IMR-90 (cell line): ENCODE results near the gene CYBRD1. TPM values are rescaled to one million over a fixed set of nuclear protein-coding genes. Genes with fewer than 3 reads are reported as not detected.
A peak's percentile ranks its signal among the peaks of the same experiment; 100 is the strongest.

Experiments
- ATAC-seq: fragments of 200-7000 bp; cut with Tn5 transposase; 2 replicates; pipeline ENCODE4 v1.9.1; 2020; ENCODE audit warnings: low read depth, mild to moderate bottlenecking, moderate library complexity
- BruUV-seq: library from RNA; stranded (reverse); fragments of 400-500 nt; replicated peaks from 2 replicates; lab custom pipeline; 2021; lab: Mats Ljungman, UMichigan
- CTCF ChIA-PET: fragments of 300-600 bp; formaldehyde crosslinking; extraction: SDS; loops from one replicate; lab custom pipeline; 2021; ENCODE audit warnings: antibody characterized with exemption; lab: Yijun Ruan, JAX
- POLR2A ChIA-PET: fragments of 300-600 bp; sonication (Branson Sonifier 250); formaldehyde crosslinking; loops from one replicate; lab custom pipeline; 2022; ENCODE audit warnings: antibody characterized with exemption; ENCODE audit not compliant: unreplicated experiment; lab: Charles Lee
- DNase-seq: peaks from one replicate; pipeline ENCODE4 v3.0.0; 2013
- H2AFZ ChIP-seq: replicated peaks from 2 replicates; pipeline ENCODE3; 2013; ENCODE audit warnings: low read length, mild to moderate bottlenecking; ENCODE audit not compliant: poor library complexity
- H2AK5ac ChIP-seq: 2 replicates; pipeline ENCODE4 v1.6.1; 2013; ENCODE audit warnings: low read depth, low read length, inconsistent platforms
- H2AK9ac ChIP-seq: replicated peaks from 2 replicates; pipeline ENCODE3; 2013; ENCODE audit warnings: mild to moderate bottlenecking, low read depth, low read length, moderate library complexity; ENCODE audit not compliant: poor library complexity
- H2BK120ac ChIP-seq: 2 replicates; pipeline ENCODE4 v1.6.1; 2013; ENCODE audit warnings: low read depth, low read length, inconsistent platforms
- H2BK15ac ChIP-seq: 3 replicates; pipeline ENCODE4 v1.6.1; 2013; ENCODE audit warnings: low read depth, low read length, inconsistent platforms
- H2BK20ac ChIP-seq: 2 replicates; pipeline ENCODE4 v1.6.1; 2013; ENCODE audit warnings: low read depth, mild to moderate bottlenecking, inconsistent platforms, low read length, moderate library complexity
- H2BK5ac ChIP-seq: 2 replicates; pipeline ENCODE4 v1.6.1; 2013; ENCODE audit warnings: mild to moderate bottlenecking, low read depth, low read length, inconsistent platforms; ENCODE audit not compliant: poor library complexity, severe bottlenecking
- H3K14ac ChIP-seq: replicated peaks from 2 replicates; pipeline ENCODE4 v1.6.1; 2013; ENCODE audit warnings: low read depth, low read length, inconsistent platforms
- H3K18ac ChIP-seq: 2 replicates; pipeline ENCODE4 v1.6.1; 2013; ENCODE audit warnings: low read depth, low read length, control low read depth
- H3K23ac ChIP-seq: 2 replicates; pipeline ENCODE4 v1.6.1; 2013; ENCODE audit warnings: low read depth, low read length, inconsistent platforms
- H3K27ac ChIP-seq: 2 replicates; pipeline ENCODE4 v1.5.1; 2013; ENCODE audit warnings: mild to moderate bottlenecking, control low read depth, low read length; ENCODE audit not compliant: insufficient read depth
- H3K27me3 ChIP-seq: 2 replicates; pipeline ENCODE4 v1.6.1; 2013; ENCODE audit warnings: low read length; ENCODE audit not compliant: control insufficient read depth, insufficient read depth
- H3K36me3 ChIP-seq: 2 replicates; pipeline ENCODE4 v1.6.1; 2013; ENCODE audit warnings: low read length, mixed read lengths; ENCODE audit not compliant: control insufficient read depth, insufficient read depth
- H3K4ac ChIP-seq: 2 replicates; pipeline ENCODE4 v1.6.1; 2013; ENCODE audit warnings: low read depth, low read length, inconsistent platforms
- H3K4me1 ChIP-seq: 2 replicates; pipeline ENCODE4 v1.6.1; 2013; ENCODE audit warnings: low read length, mixed read lengths; ENCODE audit not compliant: control insufficient read depth, insufficient read depth
- H3K4me2 ChIP-seq: 2 replicates; pipeline ENCODE4 v1.6.1; 2013; ENCODE audit warnings: low read depth, mild to moderate bottlenecking, control low read depth, low read length, moderate library complexity
- H3K4me3 ChIP-seq: 2 replicates; pipeline ENCODE4 v1.5.1; 2013; ENCODE audit warnings: low read depth, mild to moderate bottlenecking, control low read depth, low read length, moderate library complexity; ENCODE audit not compliant: insufficient read depth
- H3K56ac ChIP-seq: 2 replicates; pipeline ENCODE4 v1.6.1; 2013; ENCODE audit warnings: low read length, inconsistent platforms; ENCODE audit not compliant: insufficient read depth; ENCODE audit errors: extremely low read depth
- H3K79me1 ChIP-seq, 2 experiments: 2 replicates each; pipeline ENCODE4 v1.6.1; 2013; ENCODE audit warnings: low read length in 2 of 2, inconsistent platforms in 1 of 2, low read depth in 1 of 2
- H3K9ac ChIP-seq: 2 replicates; pipeline ENCODE4 v1.6.1; 2013; ENCODE audit warnings: low read depth, low read length, control low read depth
- H3K9me1 ChIP-seq: 2 replicates; pipeline ENCODE4 v1.6.1; 2013; ENCODE audit warnings: low read length, inconsistent platforms; ENCODE audit not compliant: insufficient read depth
- H3K9me3 ChIP-seq: 2 replicates; pipeline ENCODE4 v1.6.1; 2013; ENCODE audit warnings: low read length; ENCODE audit not compliant: control insufficient read depth, insufficient read depth
- H4K20me1 ChIP-seq: 2 replicates; pipeline ENCODE4 v1.6.1; 2013; ENCODE audit warnings: low read length, inconsistent platforms; ENCODE audit not compliant: insufficient read depth
- H4K5ac ChIP-seq: 2 replicates; pipeline ENCODE4 v1.6.1; 2013; ENCODE audit warnings: mild to moderate bottlenecking, low read depth, low read length, control low read depth
- H4K8ac ChIP-seq, 2 experiments: 2 replicates each; pipeline ENCODE4 v1.6.1; 2013; ENCODE audit warnings: low read depth in 2 of 2, low read length in 2 of 2, control low read depth in 1 of 2, inconsistent platforms in 1 of 2
- H4K91ac ChIP-seq: 2 replicates; pipeline ENCODE4 v1.6.1; 2013; ENCODE audit warnings: low read depth, low read length, inconsistent platforms; ENCODE audit not compliant: insufficient read depth
- CEBPB ChIP-seq: IDR thresholded peaks from 2 replicates; pipeline ENCODE4 v1.6.1; 2012; ENCODE audit warnings: low read depth, low read length, improper control_type of control experiment
- CHD1 ChIP-seq: IDR thresholded peaks from 2 replicates; pipeline ENCODE4 v1.6.1; 2012; ENCODE audit warnings: low read depth, low read length, improper control_type of control experiment
- MXI1 ChIP-seq: IDR thresholded peaks from 2 replicates; pipeline ENCODE4 v1.6.1; 2012; ENCODE audit warnings: low read depth, mild to moderate bottlenecking, low read length, moderate library complexity, borderline replicate concordance
- WGBS, 2 experiments: methylation state at CpG; one replicate each; pipeline versions ENCODE4 v1.1.5 to v1.1.7; 2013; ENCODE audit warnings: missing lambda C conversion rate in 2 of 2; ENCODE audit not compliant: insufficient read length in 1 of 2; ENCODE audit errors: extremely low coverage in 2 of 2; 5-methylcytosine and 5-hydroxymethylcytosine counted together
- dilution Hi-C: fragments of 300-500 bp; cut with HindIII; formaldehyde crosslinking; loops from one replicate; pipeline ENCODE4 v1.14.3; 2018; ENCODE audit warnings: low sequenced_read_pairs; ENCODE audit not compliant: unreplicated experiment
- in situ Hi-C: fragments of 300-500 bp; cut with MboI; formaldehyde crosslinking; loops from 3 replicates; pipeline ENCODE4 v1.14.3; 2019; ENCODE audit warnings: low sequenced_read_pairs, inconsistent platforms, mixed read lengths
- intact Hi-C: fragments of 100-400 bp; cut with micrococcal nuclease; formaldehyde crosslinking; loops from 2 replicates; pipeline ENCODE4 v1.10.0; 2022
- polyA plus RNA-seq, 3 experiments: library from polyadenylated mRNA; depleted of rRNA; stranded (reverse); fragments of >200 nt; gene quantifications; 2 replicates each; pipeline ENCODE4 v1.2.3, GENCODE V29; 2012; ENCODE audit warnings: low replicate concordance in 1 of 3
- total RNA-seq: library from RNA; depleted of rRNA; stranded (reverse); fragments of >200 nt; gene quantifications from 2 replicates; pipeline ENCODE4 v1.2.3, GENCODE V29; 2012

Gene CYBRD1
- total and polyA plus RNA-seq, 2 of the 4 experiments (the other 2 are of a cell fraction) = 53.2 to 103 TPM

- intact Hi-C loops (loop anchor here (2.0 to 10.0 kb wide), 2 partner anchors 89 to 549 kb away; partner anchors contain the start of gene DCAF17), dilution Hi-C loops (no loop called here), in situ Hi-C loops (no loop called here)
- peaks cover 7% of the 10 kb centered on the region for H3K4me1 ChIP-seq
- peaks cover 2% of the 10 kb centered on the region; the same call in 1 of the 2 replicates for H3K36me3 ChIP-seq
- H2AK5ac ChIP-seq = no peak overlapping the region; the same call in 1 of the 2 replicates
- peak overlapping the region; percentile 96 for H3K4me3 ChIP-seq
- H4K91ac ChIP-seq = peak overlapping the region; percentile 65
- H4K8ac ChIP-seq = peak overlapping the region; percentile 2 to 38; a peak in 3 of 4 replicates
- peak overlapping the region; percentile 50 for H4K5ac ChIP-seq
- peak overlapping the region; percentile 86 for H3K4me2 ChIP-seq
- H2AK9ac ChIP-seq = peak overlapping the region; percentile 99
- peak overlapping the region; percentile 81 for H3K14ac ChIP-seq
- H4K20me1 ChIP-seq = peaks cover 17% of the 10 kb centered on the region; the same call in 1 of the 2 replicates
- WGBS, 2 experiments = 0% methylated on average over 12 of the region's 62 CpGs; no CpG with 5 or more reads in 1 of the 2 experiments
- H3K27ac ChIP-seq = peak overlapping the region; percentile 83
- H3K23ac ChIP-seq = peak overlapping the region; percentile 79
- H3K18ac ChIP-seq = peak overlapping the region; percentile 59
- peak overlapping the region; percentile 46 for H3K4ac ChIP-seq
- H2BK5ac ChIP-seq = peak overlapping the region; percentile 82
- H2AFZ ChIP-seq = peak overlapping the region; percentile 94
- ATAC-seq (peak; percentile 59), DNase-seq (peak; percentile 76)
- peaks cover 3 to 40% of the 10 kb centered on the region in 2 experiments; a peak in 3 of 4 replicates for H3K79me1 ChIP-seq
- peak overlapping the region; percentile 42 for H2BK120ac ChIP-seq
- H3K9me1 ChIP-seq = peaks cover 10% of the 10 kb centered on the region
- no peak overlapping the region for H2BK15ac ChIP-seq
- H3K9ac ChIP-seq = peak overlapping the region; percentile 90
- POLR2A ChIA-PET = interaction anchor here (0.6 to 1.5 kb wide), 2 partner anchors 8 to 25 kb away, joined by 4 to 5 read pairs; no protein-coding TSS in a partner anchor
- 0 out of 2 replicates have a peak overlapping the region, but pooled peaks have one; percentile 20 for H2BK20ac ChIP-seq
- no peaks in the 10 kb centered on the region for H3K9me3 ChIP-seq
- CTCF ChIA-PET = no interaction called here
- peak overlapping the region; percentile 57 for H3K56ac ChIP-seq
- no peaks in the 10 kb centered on the region for H3K27me3 ChIP-seq
- no TSS peak for BruUV-seq
- TF ChIP-seq CHD1 (no peak), CEBPB (no peak), MXI1 (peak; percentile 24; the same call in 1 of the 2 replicates)
Observed at GRCh38 chr2:171523088-171524017, 1.1 kb downstream of the CYBRD1 start.
